ENCODE data around the gene CBX6. TPM values are rescaled to one million over a fixed set of nuclear protein-coding genes. Genes with fewer than 3 reads are reported as not detected.

Gene CBX6
- total RNA-seq, 1 experiment from 2014 or later, result 119 TPM

DNA sequence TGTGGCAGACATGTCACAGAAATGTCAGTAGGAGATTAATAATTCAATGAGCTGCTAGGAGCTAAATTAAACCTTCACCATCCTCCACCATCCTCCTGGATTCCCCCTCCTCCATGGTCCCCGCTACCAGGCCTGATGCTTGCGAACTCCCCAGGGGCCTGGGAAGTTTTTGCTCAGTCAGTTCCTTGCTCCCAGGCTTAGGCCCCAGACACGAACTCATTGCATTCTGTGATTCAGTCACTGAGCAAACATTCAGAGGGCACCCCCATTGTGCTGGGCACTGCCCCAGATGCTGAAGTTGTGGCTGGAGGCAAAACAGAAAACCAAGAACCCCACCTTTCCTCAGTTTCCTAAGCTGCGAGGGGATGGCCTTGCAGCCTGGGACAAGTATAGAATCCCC, 42.5 kb downstream of the CBX6 start:
- no peaks in the 10 kb centered on the region for H3K9me3 ChIP-seq (ENCODE audit: low read depth, low read length, poor library complexity, severe bottlenecking)
- peaks cover 34% of the 10 kb centered on the region for H3K36me3 ChIP-seq (ENCODE audit: insufficient read depth, low read length, poor library complexity, severe bottlenecking)
- TF ChIP-seq, protein P1, sequence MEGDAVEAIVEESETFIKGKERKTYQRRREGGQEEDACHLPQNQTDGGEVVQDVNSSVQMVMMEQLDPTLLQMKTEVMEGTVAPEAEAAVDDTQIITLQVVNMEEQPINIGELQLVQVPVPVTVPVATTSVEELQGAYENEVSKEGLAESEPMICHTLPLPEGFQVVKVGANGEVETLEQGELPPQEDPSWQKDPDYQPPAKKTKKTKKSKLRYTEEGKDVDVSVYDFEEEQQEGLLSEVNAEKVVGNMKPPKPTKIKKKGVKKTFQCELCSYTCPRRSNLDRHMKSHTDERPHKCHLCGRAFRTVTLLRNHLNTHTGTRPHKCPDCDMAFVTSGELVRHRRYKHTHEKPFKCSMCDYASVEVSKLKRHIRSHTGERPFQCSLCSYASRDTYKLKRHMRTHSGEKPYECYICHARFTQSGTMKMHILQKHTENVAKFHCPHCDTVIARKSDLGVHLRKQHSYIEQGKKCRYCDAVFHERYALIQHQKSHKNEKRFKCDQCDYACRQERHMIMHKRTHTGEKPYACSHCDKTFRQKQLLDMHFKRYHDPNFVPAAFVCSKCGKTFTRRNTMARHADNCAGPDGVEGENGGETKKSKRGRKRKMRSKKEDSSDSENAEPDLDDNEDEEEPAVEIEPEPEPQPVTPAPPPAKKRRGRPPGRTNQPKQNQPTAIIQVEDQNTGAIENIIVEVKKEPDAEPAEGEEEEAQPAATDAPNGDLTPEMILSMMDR (conservative IDR thresholded peaks at IDR 0.05; ENCODE audit: low read depth, low read length), result no peak
- no peak for TF ChIP-seq EZH2 (IDR thresholded peaks at IDR 0.05; ENCODE audit: borderline replicate concordance, low read depth, low read length, poor library complexity, severe bottlenecking)
- no TSS peak for BruUV-seq (replicated peaks)
- CTCF ChIA-PET, result no interaction called here
- intact Hi-C loops (cut with micrococcal nuclease; ENCODE audit: unreplicated experiment), result no loop called here
- H3K4me1 ChIP-seq (ENCODE audit: insufficient read depth, low read length, poor library complexity, severe bottlenecking), result peaks cover 10% of the 10 kb centered on the region
- POLR2A ChIA-PET (ENCODE audit: low non-redundant PET), result no interaction called here
- H3K27ac ChIP-seq (ENCODE audit: low read depth, low read length, poor library complexity, severe bottlenecking), result no peak overlapping the region
- no peak overlapping the region for H3K4me3 ChIP-seq (ENCODE audit: low read depth, low read length, poor library complexity, severe bottlenecking)
- DNase-seq (ENCODE audit: low spot score), result no peak
- H3K27me3 ChIP-seq (replicated peaks; ENCODE audit: insufficient read depth, low read depth, low read length, poor library complexity), result no peaks in the 10 kb centered on the region

DNA sequence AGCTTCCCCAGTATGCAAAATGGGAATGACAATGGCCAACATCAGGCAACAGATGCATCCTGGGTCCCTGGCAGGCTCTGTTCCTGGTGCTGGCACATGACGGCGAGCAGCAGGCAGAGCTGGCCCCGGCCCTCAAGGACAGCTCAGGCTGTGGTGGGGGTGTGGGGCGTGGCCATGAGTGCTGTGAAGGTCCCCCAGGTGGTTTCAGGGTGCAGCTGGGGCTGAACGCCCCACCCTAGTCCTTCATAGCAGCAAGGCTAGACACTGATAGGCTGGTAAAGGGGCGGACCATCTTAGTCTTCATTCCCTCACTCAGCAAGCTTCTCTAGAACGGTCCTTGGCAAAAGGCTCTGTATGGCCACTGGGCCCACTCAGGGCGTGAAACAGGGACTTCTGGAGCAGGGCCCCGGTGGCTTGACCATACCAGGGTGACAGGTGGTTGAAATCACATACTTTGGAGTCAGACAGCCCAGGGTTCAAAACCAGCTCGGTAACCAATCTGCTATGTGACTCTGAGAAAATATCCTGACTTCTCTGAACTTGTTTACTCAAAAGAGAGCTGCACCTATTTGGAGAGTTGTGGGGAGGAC, 43.3 kb downstream of the CBX6 start:
- Histone ChIP-seq H3K36me3 (ENCODE audit: insufficient read depth, low read length, poor library complexity, severe bottlenecking) (peaks cover 41% of the 10 kb centered on the region), H3K4me3 (ENCODE audit: low read depth, low read length, poor library complexity, severe bottlenecking) (no peak overlapping the region), H3K27ac (ENCODE audit: low read depth, low read length, poor library complexity, severe bottlenecking) (no peak overlapping the region), H3K4me1 (ENCODE audit: insufficient read depth, low read length, poor library complexity, severe bottlenecking) (peaks cover 10% of the 10 kb centered on the region), H3K9me3 (ENCODE audit: low read depth, low read length, poor library complexity, severe bottlenecking) (no peaks in the 10 kb centered on the region), H3K27me3 (replicated peaks; ENCODE audit: insufficient read depth, low read depth, low read length, poor library complexity) (no peaks in the 10 kb centered on the region)
- intact Hi-C loops (cut with micrococcal nuclease; ENCODE audit: unreplicated experiment), result no loop called here
- CTCF ChIA-PET, result no interaction called here
- DNase-seq (ENCODE audit: low spot score), result no peak
- BruUV-seq (replicated peaks), result no TSS peak
- TF ChIP-seq EZH2 (IDR thresholded peaks at IDR 0.05; ENCODE audit: borderline replicate concordance, low read depth, low read length, poor library complexity, severe bottlenecking), result no peak
- POLR2A ChIA-PET (ENCODE audit: low non-redundant PET), result no interaction called here

DNA sequence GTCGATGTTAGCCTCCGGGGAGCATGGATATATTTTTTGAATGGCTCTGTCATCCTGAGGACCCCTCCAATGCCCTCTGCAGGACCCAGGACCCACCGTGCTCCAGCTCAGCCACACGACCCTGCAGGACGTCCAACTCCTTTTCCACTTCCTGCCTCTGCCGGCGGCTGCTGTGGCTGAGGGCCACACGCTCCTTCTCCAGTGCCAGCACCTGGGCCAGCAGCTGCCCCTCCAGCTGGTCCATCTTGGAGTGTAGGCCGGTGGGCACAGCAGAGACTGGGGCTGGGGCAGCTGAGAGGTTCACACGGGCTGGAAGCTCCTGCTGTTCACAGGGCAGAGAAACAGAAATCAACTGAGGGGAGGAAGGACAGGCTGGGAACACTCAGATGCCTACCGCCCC, 43.8 kb downstream of the CBX6 start:
- DNase-seq (ENCODE audit: low spot score), result no peak
- ChIA-PET CTCF (no interaction called here), POLR2A (ENCODE audit: low non-redundant PET) (interaction anchor here (0.5 kb wide), 1 partner anchor 1892 kb away, joined by 14 read pairs; no protein-coding TSS in a partner anchor)
- no peaks in the 10 kb centered on the region for H3K9me3 ChIP-seq (ENCODE audit: low read depth, low read length, poor library complexity, severe bottlenecking)
- H3K27ac ChIP-seq (ENCODE audit: low read depth, low read length, poor library complexity, severe bottlenecking), result peak overlapping the region; percentile 30
- TF ChIP-seq, protein P1 (conservative IDR thresholded peaks at IDR 0.05; ENCODE audit: low read depth, low read length), result no peak
- no peak for TF ChIP-seq EZH2 (IDR thresholded peaks at IDR 0.05; ENCODE audit: borderline replicate concordance, low read depth, low read length, poor library complexity, severe bottlenecking)
- intact Hi-C loops (cut with micrococcal nuclease; ENCODE audit: unreplicated experiment), result no loop called here
- no peaks in the 10 kb centered on the region for H3K27me3 ChIP-seq (replicated peaks; ENCODE audit: insufficient read depth, low read depth, low read length, poor library complexity)
- peaks cover 45% of the 10 kb centered on the region for H3K36me3 ChIP-seq (ENCODE audit: insufficient read depth, low read length, poor library complexity, severe bottlenecking)
- H3K4me3 ChIP-seq (ENCODE audit: low read depth, low read length, poor library complexity, severe bottlenecking), result no peak overlapping the region
- H3K4me1 ChIP-seq (ENCODE audit: insufficient read depth, low read length, poor library complexity, severe bottlenecking), result peaks cover 8% of the 10 kb centered on the region
- BruUV-seq (replicated peaks), result no TSS peak

DNA sequence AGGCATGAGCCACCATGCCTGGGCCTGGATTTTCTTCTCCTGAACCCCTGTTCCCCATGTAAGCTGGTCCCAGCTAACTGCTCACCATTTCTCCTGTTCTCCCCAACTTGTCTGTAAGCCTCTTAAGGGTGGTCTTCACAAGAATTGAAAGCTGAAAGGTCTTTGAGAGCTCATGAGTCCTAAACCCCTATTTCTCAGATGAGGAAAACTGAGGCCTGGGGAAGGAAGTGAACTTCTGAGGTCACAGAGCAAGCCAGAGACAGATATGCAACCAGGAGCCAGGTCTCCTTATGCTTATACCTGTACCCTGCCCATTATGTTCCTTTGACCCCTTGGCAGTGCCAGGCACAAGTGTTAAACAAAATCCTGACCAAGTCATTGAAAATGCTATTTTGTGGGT, 44.5 kb downstream of the CBX6 start:
- Histone ChIP-seq H3K27ac (ENCODE audit: low read depth, low read length, poor library complexity, severe bottlenecking) (no peak overlapping the region), H3K9me3 (ENCODE audit: low read depth, low read length, poor library complexity, severe bottlenecking) (no peaks in the 10 kb centered on the region), H3K4me1 (ENCODE audit: insufficient read depth, low read length, poor library complexity, severe bottlenecking) (peaks cover 1% of the 10 kb centered on the region), H3K27me3 (replicated peaks; ENCODE audit: insufficient read depth, low read depth, low read length, poor library complexity) (no peaks in the 10 kb centered on the region), H3K4me3 (ENCODE audit: low read depth, low read length, poor library complexity, severe bottlenecking) (no peak overlapping the region), H3K36me3 (ENCODE audit: insufficient read depth, low read length, poor library complexity, severe bottlenecking) (peaks cover 50% of the 10 kb centered on the region)
- CTCF ChIA-PET, result no interaction called here
- intact Hi-C loops (cut with micrococcal nuclease; ENCODE audit: unreplicated experiment), result no loop called here
- BruUV-seq (replicated peaks), result no TSS peak
- POLR2A ChIA-PET (ENCODE audit: low non-redundant PET), result interaction anchor here (0.5 kb wide), 1 partner anchor 1892 kb away, joined by 14 read pairs; no protein-coding TSS in a partner anchor
- DNase-seq (ENCODE audit: low spot score), result no peak
- no peak for TF ChIP-seq EZH2 (IDR thresholded peaks at IDR 0.05; ENCODE audit: borderline replicate concordance, low read depth, low read length, poor library complexity, severe bottlenecking)
- TF ChIP-seq, protein P1 (conservative IDR thresholded peaks at IDR 0.05; ENCODE audit: low read depth, low read length), result no peak

Data from A673 (cell line).